ENCODE results near the gene AUP1.

DNA sequence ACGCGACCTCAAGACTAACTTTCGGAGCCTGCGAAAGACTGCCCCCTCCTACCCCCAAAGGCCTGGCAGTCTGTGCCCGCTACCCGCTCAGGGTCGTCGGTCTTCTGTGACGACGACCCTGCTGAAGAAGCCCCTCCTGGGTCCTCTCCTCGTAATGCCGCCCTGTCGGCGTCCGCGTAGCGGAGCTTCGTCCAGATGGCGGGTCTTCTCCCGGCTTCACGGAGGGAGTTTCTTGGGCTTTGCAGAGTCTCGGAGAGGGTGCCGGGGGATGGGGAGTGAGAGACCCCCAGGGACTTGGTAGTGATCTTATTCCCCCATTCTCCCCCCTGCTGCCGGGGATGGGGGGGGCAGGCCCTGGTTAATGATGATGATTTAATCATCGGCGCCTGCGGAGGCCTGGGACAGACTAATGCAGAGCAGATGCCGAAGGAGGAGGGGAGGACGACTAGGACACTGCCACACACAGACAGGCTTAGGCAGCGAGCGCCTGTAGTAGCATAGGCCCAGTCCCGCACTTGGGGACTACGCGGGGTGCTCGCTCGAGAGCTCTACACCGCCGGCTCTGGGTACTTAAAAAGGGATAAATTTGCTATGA, 21.5 kb downstream of the AUP1 start:
- TF ChIP-seq, protein P1, sequence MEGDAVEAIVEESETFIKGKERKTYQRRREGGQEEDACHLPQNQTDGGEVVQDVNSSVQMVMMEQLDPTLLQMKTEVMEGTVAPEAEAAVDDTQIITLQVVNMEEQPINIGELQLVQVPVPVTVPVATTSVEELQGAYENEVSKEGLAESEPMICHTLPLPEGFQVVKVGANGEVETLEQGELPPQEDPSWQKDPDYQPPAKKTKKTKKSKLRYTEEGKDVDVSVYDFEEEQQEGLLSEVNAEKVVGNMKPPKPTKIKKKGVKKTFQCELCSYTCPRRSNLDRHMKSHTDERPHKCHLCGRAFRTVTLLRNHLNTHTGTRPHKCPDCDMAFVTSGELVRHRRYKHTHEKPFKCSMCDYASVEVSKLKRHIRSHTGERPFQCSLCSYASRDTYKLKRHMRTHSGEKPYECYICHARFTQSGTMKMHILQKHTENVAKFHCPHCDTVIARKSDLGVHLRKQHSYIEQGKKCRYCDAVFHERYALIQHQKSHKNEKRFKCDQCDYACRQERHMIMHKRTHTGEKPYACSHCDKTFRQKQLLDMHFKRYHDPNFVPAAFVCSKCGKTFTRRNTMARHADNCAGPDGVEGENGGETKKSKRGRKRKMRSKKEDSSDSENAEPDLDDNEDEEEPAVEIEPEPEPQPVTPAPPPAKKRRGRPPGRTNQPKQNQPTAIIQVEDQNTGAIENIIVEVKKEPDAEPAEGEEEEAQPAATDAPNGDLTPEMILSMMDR (IDR thresholded peaks at IDR 0.05), result no peak
- TF ChIP-seq POLR2A (IDR thresholded peaks at IDR 0.05; ENCODE audit: low read length) (no peak), ZC3H11A (IDR thresholded peaks at IDR 0.05) (no peak), RCOR1 (IDR thresholded peaks at IDR 0.05; ENCODE audit: low read depth, low read length) (no peak), EP300 (IDR thresholded peaks at IDR 0.05) (no peak), RAD21 (conservative IDR thresholded peaks at IDR 0.05 in 1 of 2, IDR thresholded peaks at IDR 0.05 in 1 of 2) (no peak), ESRRA (IDR thresholded peaks at IDR 0.05; ENCODE audit: borderline replicate concordance, low read length) (no peak), MAFK (IDR thresholded peaks at IDR 0.05; ENCODE audit: partially characterized antibody) (no peak), BHLHE40 (IDR thresholded peaks at IDR 0.05; ENCODE audit: low read depth, low read length) (no peak), NFE2L2 (conservative IDR thresholded peaks at IDR 0.05; ENCODE audit: low read length) (no peak)

All from A549 (cell line).